Prostate gland (tissue), 2 donors: ENCODE results near the gene ST6GALNAC4. TPM values are rescaled to one million over a fixed set of nuclear protein-coding genes. Genes with fewer than 3 reads are reported as not detected.

Experiments used
- DNase-seq: peaks from one replicate; pipeline ENCODE4 v3.0.0-alpha.2; 2019; ENCODE audit warnings: low spot score
- H3K27ac ChIP-seq, 2 donors: fragments of 200-600 bp; sonication (generic); 2 replicates each; pipeline ENCODE4 v1.5.1; 2017 to 2019
- H3K27me3 ChIP-seq: fragments of 200-600 bp; sonication (generic); replicated peaks from 2 replicates; pipeline ENCODE4 v1.5.1; 2019; ENCODE audit not compliant: insufficient read depth
- H3K36me3 ChIP-seq, 2 donors: fragments of 200-600 bp; sonication (generic); 1 replicate in 1 of 2; 2 replicates in 1 of 2; pipeline versions ENCODE4 v1.5.1 to v1.8.1; 2017 to 2019
- H3K4me1 ChIP-seq: fragments of 200-600 bp; sonication (generic); replicated peaks from 2 replicates; pipeline ENCODE4 v1.5.1; 2019
- H3K4me3 ChIP-seq, 2 donors: fragments of 200-600 bp; sonication (generic); 2 replicates each; pipeline ENCODE4 v1.5.1; 2017 to 2019
- H3K9me3 ChIP-seq: fragments of 200-600 bp; sonication (generic); 2 replicates; pipeline ENCODE4 v1.5.1; 2017
- POLR2A ChIP-seq: fragments of 450-650 bp; IDR thresholded peaks from one replicate; pipeline ENCODE4 v1.6.1; 2016; ENCODE audit warnings: antibody characterized with exemption, mild to moderate bottlenecking
- POLR2AphosphoS5 ChIP-seq: sonication (generic); formaldehyde crosslinking; IDR thresholded peaks from one replicate; pipeline ENCODE4 v1.6.1; 2017; ENCODE audit warnings: antibody characterized with exemption
- WGBS: methylation state at CpG from one replicate; pipeline ENCODE4 v1.1.5; 2018; 5-methylcytosine and 5-hydroxymethylcytosine counted together
- intact Hi-C: fragments of 100-400 bp; cut with DNase I; formaldehyde crosslinking; loops from one replicate; pipeline ENCODE4 v1.14.2; 2022
- total RNA-seq, 2 donors: library from RNA; depleted of rRNA; stranded (reverse); fragments of >200 nt; gene quantifications; one replicate each; pipeline ENCODE4 v1.1.0, GENCODE V29; 2016
- TF ChIP-seq, protein P1 (sequence below), 4 experiments: fragments of 200-600 bp in 2 of 4; fragments of 450-650 bp in 2 of 4; sonication (generic) in 2 of 4; IDR thresholded peaks; 1 replicate in 3 of 4; 2 replicates in 1 of 4; pipeline ENCODE4 v1.5.1; 2016 to 2019; ENCODE audit warnings: antibody characterized with exemption in 4 of 4, mild to moderate bottlenecking in 2 of 4, moderate library complexity in 2 of 4

ST6GALNAC4 gene
- total RNA-seq, 2 donors from 2014 or later, result 21.8 to 47.0 TPM

DNA sequence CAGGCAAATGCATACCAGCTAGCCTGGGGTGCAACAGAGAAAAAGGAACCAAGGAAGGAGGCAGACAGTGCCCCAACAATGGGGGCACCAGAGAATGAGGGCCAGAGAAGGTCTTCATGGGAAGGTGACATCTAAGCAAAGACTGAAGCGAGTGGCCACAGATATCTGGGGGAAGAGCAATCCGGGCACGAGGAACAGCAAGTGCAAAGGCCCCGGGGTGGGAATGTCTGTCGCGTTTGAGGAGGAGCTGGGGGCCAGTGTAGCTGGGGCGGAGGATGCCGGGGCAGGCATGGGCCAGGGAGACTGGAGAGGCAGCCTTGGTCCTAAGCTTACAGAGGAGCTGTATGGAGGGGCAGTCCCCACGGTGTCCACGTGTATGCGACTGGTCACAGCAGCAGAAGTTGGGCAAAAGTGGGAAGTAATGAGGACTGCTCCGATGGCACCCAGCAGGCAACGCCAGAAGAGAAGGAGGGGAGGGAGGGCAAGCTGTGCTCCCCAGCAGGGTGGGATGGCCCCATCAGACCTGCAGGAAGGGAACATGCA is 44.8 kb upstream of the ST6GALNAC4 start:
- no peaks in the 10 kb centered on the region for H3K36me3 ChIP-seq
- intact Hi-C loops, result loop anchor here (10.0 kb wide), 1 partner anchor 133 kb away; no protein-coding TSS in a partner anchor
- WGBS, result 89% methylated on average over 13 of the region's 13 CpGs
- DNase-seq, result no peak
- peak overlapping the region in 1 of 2 donors; percentile 92 for H3K27ac ChIP-seq
- TF ChIP-seq POLR2A, result no peak
- TF ChIP-seq POLR2AphosphoS5, result no peak
- TF ChIP-seq, protein P1, sequence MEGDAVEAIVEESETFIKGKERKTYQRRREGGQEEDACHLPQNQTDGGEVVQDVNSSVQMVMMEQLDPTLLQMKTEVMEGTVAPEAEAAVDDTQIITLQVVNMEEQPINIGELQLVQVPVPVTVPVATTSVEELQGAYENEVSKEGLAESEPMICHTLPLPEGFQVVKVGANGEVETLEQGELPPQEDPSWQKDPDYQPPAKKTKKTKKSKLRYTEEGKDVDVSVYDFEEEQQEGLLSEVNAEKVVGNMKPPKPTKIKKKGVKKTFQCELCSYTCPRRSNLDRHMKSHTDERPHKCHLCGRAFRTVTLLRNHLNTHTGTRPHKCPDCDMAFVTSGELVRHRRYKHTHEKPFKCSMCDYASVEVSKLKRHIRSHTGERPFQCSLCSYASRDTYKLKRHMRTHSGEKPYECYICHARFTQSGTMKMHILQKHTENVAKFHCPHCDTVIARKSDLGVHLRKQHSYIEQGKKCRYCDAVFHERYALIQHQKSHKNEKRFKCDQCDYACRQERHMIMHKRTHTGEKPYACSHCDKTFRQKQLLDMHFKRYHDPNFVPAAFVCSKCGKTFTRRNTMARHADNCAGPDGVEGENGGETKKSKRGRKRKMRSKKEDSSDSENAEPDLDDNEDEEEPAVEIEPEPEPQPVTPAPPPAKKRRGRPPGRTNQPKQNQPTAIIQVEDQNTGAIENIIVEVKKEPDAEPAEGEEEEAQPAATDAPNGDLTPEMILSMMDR (IDR thresholded peaks at IDR 0.05), result no peak
- H3K4me3 ChIP-seq, result no peak overlapping the region
- no peaks in the 10 kb centered on the region for H3K9me3 ChIP-seq
- no peaks in the 10 kb centered on the region for H3K27me3 ChIP-seq
- peaks cover 29% of the 10 kb centered on the region for H3K4me1 ChIP-seq

DNA sequence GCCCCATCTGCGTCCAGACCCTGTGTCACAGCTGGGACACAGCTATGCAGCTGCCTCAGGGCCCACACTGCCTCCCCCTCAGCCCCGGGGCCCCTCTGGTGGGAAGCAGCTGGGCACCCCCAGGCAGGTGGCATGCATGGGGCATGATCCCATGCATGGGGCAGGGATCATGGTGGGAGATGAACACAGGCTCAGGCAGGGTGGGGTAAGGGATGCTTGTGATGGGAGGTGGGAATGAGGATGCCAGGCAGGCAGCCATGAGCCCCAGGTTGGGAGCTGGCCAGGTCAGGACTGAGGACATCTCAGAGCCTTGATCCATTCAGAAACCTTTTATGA is 44.3 kb upstream of the ST6GALNAC4 start:
- Histone ChIP-seq H3K4me1 (peaks cover 24% of the 10 kb centered on the region), H3K4me3 (no peak overlapping the region), H3K27me3 (no peaks in the 10 kb centered on the region), H3K36me3 (no peaks in the 10 kb centered on the region), H3K9me3 (no peaks in the 10 kb centered on the region), H3K27ac (peak overlapping the region; percentile 67 to 71)
- intact Hi-C loops, result loop anchor here (10.0 kb wide), 1 partner anchor 134 kb away; no protein-coding TSS in a partner anchor
- 94% methylated on average over 2 of the region's 2 CpGs for WGBS
- TF ChIP-seq POLR2A (no peak), POLR2AphosphoS5 (no peak)
- TF ChIP-seq, protein P1 (IDR thresholded peaks at IDR 0.05), result no peak
- no peak for DNase-seq

DNA sequence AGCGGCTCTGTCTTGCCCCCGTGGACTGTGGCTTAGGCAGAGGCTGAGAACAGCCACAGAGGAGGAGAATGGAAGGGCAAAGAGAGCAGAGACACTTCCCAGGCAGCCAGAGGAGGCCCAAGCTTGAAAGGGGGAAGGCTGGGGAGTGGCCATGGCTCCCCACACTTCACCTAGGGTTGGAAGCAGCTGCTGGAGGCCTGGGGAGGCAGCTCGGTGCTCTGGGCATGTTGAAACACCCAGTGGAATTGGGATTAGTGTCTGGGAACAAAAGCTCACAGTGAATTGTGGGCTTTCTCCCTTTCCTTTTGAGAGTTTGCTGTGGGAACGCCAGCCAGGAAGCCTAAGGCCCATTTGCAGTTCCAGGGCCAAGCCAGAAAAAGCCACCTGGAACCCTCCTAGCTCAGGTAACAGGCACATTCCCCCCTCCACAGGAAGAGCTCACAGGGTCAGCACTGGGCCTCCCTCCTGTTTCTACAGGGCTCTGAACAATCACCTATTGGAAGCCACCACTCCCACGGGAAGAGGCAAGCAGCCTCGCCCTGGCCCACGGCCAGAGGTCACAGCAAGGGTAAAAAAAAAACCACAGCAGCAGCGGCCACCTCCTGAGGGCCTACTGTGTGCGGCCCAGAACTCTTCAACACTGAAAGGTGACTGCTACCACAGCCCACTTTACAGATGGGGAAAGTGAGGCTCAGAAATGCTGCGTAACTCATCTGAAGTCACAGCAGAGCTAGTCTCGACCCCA is 43.7 kb upstream of the ST6GALNAC4 start:
- H3K27me3 ChIP-seq, result no peaks in the 10 kb centered on the region
- H3K4me3 ChIP-seq, result no peak overlapping the region
- peak overlapping the region; percentile 67 to 71 for H3K27ac ChIP-seq
- TF ChIP-seq, protein P1 (IDR thresholded peaks at IDR 0.05), result no peak
- TF ChIP-seq POLR2A (no peak), POLR2AphosphoS5 (peak; percentile 55)
- WGBS, result 33% methylated on average over 11 of the region's 11 CpGs
- peaks cover 24% of the 10 kb centered on the region for H3K4me1 ChIP-seq
- no peaks in the 10 kb centered on the region for H3K36me3 ChIP-seq
- H3K9me3 ChIP-seq, result no peaks in the 10 kb centered on the region
- DNase-seq, result peak; percentile 70
- intact Hi-C loops, result loop anchor here (10.0 kb wide), 1 partner anchor 134 kb away; no protein-coding TSS in a partner anchor

DNA sequence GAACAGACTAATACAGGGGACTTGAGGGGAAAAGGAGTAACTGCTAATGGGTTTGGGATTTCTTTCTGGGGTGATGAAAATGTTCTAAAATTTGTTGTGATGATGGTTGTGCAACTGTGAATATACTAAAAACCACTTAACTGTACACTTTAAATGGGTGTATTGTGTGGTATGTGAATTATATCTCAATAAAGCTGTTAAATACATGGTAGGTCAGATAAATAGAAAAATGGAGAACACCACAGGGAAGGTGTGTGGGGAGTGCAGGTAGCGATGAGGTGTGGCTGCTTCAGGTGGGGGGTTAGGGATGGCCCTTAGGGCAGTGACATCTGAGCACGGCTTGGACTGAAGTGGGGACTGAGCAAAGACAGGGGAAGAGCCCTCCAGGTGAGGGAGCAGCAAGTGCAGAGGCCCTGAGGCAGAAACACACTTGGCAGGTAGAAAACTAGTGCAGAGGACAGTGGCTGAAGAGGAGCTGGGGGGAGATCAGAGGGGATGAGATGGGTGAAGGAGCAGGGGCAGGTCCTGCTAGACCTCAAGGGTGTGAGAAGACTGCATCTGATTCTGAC is 43.1 kb upstream of the ST6GALNAC4 start:
- no peak for DNase-seq
- H3K27me3 ChIP-seq, result no peaks in the 10 kb centered on the region
- WGBS, result 62% methylated on average over 2 of the region's 2 CpGs
- H3K27ac ChIP-seq, result peak overlapping the region; percentile 67 to 71
- no peak for TF ChIP-seq POLR2AphosphoS5
- TF ChIP-seq, protein P1 (IDR thresholded peaks at IDR 0.05), result no peak
- TF ChIP-seq POLR2A, result no peak
- no peaks in the 10 kb centered on the region for H3K36me3 ChIP-seq
- peaks cover 26% of the 10 kb centered on the region for H3K4me1 ChIP-seq
- H3K9me3 ChIP-seq, result no peaks in the 10 kb centered on the region
- intact Hi-C loops, result loop anchor here (10.0 kb wide), 1 partner anchor 135 kb away; no protein-coding TSS in a partner anchor
- no peak overlapping the region for H3K4me3 ChIP-seq
